ENCODE data around the gene MAN2B1.

Gene MAN2B1

GRCh38 chr19:12610540-12611360 lies 55.8 kb downstream of the MAN2B1 start, which contains the start of the genes ZNF490 and ZNF791:
ZNF490 (minus strand) TSS chr19:12610813; CDS start chr19:12610680, 133 bp downstream.
ZNF791 (plus strand) TSS chr19:12610920; CDS start chr19:12611080, 160 bp downstream.
- DNase-seq: peak; percentile 99

GRCh38 chr19:12607631-12608030 lies 58.9 kb downstream of the MAN2B1 start:
- DNase-seq: no peak

GRCh38 chr19:12606796-12607195 lies 59.7 kb downstream of the MAN2B1 start:
- DNase-seq: no peak

GRCh38 chr19:12603714-12604113 lies 62.8 kb downstream of the MAN2B1 start:
- DNase-seq: peak; percentile 53

GRCh38 chr19:12597594-12597993 lies 68.9 kb downstream of the MAN2B1 start:
- no peak for DNase-seq

GRCh38 chr19:12596927-12597548 lies 69.5 kb downstream of the MAN2B1 start:
- no peak for DNase-seq

Data from activated CD4-positive, alpha-beta T cell treated with anti-CD3 and anti-CD28 coated beads, Interleukin-2, amount 50 U/mL, for 16 hours (primary cell).